Body of pancreas (tissue), 4 donors: ENCODE data around the gene RIMBP2.

Experiments
- POLR2A ChIP-seq, 3 donors: fragments of 450-650 bp; IDR thresholded peaks; one replicate each; pipeline ENCODE4 v1.6.1; 2016; ENCODE audit warnings: antibody characterized with exemption in 3 of 3, mild to moderate bottlenecking in 2 of 3
- TF ChIP-seq, protein P1 (sequence below), 7 experiments: fragments of 450-650 bp in 4 of 7; fragments of 200-600 bp in 3 of 7; sonication (generic) in 3 of 7; IDR thresholded peaks; one replicate each; pipeline ENCODE4 v1.5.1; 2016 to 2019; ENCODE audit warnings: antibody characterized with exemption in 7 of 7

DNA sequence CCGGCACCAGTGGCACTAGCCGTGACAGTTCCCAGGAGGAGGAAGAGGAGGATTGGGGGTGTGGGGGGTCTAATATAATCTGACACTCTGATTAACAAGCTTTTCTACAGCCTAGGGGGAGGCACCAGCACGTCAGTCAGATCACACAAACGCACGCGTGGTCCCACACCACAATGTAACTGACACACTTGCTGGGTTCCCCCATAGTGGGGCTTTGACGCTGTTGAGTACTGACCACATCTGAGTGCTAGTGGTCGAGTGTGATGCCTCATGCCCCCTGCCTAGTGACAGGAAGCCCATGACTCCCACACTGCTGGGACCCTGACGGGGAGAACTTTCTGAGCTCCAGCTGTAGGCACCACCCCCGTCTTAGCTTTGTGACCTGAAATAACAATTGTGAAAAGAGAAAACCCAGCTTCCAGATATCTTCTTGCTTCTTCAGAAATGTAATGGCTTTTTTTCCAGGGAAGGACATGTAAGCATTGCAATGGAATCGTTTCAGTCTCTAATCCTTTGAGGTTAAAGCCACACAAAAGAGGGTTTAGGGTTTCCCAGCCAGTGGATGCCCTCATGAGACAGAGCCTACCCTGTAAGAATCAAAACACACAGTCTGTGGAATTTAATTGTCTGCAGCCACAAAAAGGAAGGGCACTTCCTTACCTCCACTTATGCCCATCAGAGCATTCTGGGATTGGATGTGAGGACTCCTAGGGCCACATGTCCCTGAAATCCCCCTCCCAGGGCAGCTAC, 194.5 kb downstream of the RIMBP2 start:
- no peak for TF ChIP-seq POLR2A (IDR thresholded peaks at IDR 0.05)
- TF ChIP-seq, protein P1, sequence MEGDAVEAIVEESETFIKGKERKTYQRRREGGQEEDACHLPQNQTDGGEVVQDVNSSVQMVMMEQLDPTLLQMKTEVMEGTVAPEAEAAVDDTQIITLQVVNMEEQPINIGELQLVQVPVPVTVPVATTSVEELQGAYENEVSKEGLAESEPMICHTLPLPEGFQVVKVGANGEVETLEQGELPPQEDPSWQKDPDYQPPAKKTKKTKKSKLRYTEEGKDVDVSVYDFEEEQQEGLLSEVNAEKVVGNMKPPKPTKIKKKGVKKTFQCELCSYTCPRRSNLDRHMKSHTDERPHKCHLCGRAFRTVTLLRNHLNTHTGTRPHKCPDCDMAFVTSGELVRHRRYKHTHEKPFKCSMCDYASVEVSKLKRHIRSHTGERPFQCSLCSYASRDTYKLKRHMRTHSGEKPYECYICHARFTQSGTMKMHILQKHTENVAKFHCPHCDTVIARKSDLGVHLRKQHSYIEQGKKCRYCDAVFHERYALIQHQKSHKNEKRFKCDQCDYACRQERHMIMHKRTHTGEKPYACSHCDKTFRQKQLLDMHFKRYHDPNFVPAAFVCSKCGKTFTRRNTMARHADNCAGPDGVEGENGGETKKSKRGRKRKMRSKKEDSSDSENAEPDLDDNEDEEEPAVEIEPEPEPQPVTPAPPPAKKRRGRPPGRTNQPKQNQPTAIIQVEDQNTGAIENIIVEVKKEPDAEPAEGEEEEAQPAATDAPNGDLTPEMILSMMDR (IDR thresholded peaks at IDR 0.05): no peak
